Jurkat, Clone E6-1 (cell line): ENCODE results near the gene MLLT10.

ENCODE experiments used
- DNase-seq: peaks from one replicate; pipeline ENCODE4 v3.0.0-alpha.2; 2011; ENCODE audit warnings: low read depth, low spot score
- H3K4me3 ChIP-seq: 2 replicates; pipeline ENCODE4 v1.5.1; 2011; ENCODE audit warnings: mild to moderate bottlenecking, low read length, control low read depth, moderate library complexity

MLLT10 gene

GRCh38 chr10:21776883-21777282 is 242.9 kb downstream of the MLLT10 start:
- no peak overlapping the region for H3K4me3 ChIP-seq
- DNase-seq, result no peak

DNA sequence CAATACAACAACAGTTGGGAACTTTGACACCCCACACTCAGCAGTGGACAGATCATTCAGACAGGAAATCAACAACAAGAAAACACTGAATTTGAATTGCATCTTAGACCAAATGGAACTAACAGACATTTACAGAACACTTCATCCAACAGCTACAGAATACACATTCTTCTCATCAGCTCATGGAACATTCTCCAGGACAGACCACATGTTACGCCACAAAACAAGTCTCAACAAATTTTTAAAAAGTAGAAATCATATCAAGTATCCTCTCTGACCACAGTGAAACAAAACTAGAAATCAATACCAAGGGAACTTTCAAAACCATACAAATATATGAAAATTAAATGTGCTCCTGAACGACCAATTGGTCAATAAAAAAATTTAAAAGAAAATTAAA is 257.2 kb downstream of the MLLT10 start:
- no peak overlapping the region for H3K4me3 ChIP-seq
- DNase-seq, result no peak
